Skeletal muscle tissue (tissue), 4 donors: ENCODE data around the gene CTTN. TPM values are rescaled to one million over a fixed set of nuclear protein-coding genes. Genes with fewer than 3 reads are reported as not detected.

Experiments
- H3K27ac ChIP-seq: one replicate; pipeline ENCODE4 v1.7.0; 2013; ENCODE audit warnings: mild to moderate bottlenecking, low read depth, low read length, inconsistent platforms
- H3K27me3 ChIP-seq, 3 donors: one replicate each; pipeline ENCODE4 v1.7.0; 2013; ENCODE audit warnings: low read length in 3 of 3; ENCODE audit not compliant: control insufficient read depth in 3 of 3, insufficient read depth in 3 of 3
- H3K36me3 ChIP-seq, 3 donors: one replicate each; pipeline ENCODE4 v1.7.0; 2013; ENCODE audit warnings: low read length in 3 of 3; ENCODE audit not compliant: control insufficient read depth in 3 of 3, insufficient read depth in 3 of 3
- H3K4me1 ChIP-seq, 3 donors: one replicate each; pipeline ENCODE4 v1.7.0; 2013; ENCODE audit warnings: low read length in 3 of 3, mild to moderate bottlenecking in 3 of 3; ENCODE audit not compliant: control insufficient read depth in 3 of 3, insufficient read depth in 3 of 3
- H3K4me3 ChIP-seq, 3 donors: one replicate each; pipeline ENCODE4 v1.7.0; 2013; ENCODE audit warnings: low read length in 3 of 3
- H3K9ac ChIP-seq, 3 donors: one replicate each; pipeline ENCODE4 v1.7.0; 2013; ENCODE audit warnings: low read length in 3 of 3, mild to moderate bottlenecking in 3 of 3, moderate library complexity in 2 of 3, low read depth in 1 of 3
- H3K9me3 ChIP-seq, 3 donors: one replicate each; pipeline ENCODE4 v1.7.0; 2013; ENCODE audit warnings: low read length in 3 of 3; ENCODE audit not compliant: control insufficient read depth in 3 of 3
- total RNA-seq: library from RNA; depleted of rRNA; stranded (reverse); fragments of >200 nt; gene quantifications from one replicate; pipeline ENCODE4 v1.2.3, GENCODE V29; 2014
- donor health status: Osteomylitis.

CTTN gene
- total RNA-seq, 1 donor from 2014 or later, result 71.5 TPM

DNA sequence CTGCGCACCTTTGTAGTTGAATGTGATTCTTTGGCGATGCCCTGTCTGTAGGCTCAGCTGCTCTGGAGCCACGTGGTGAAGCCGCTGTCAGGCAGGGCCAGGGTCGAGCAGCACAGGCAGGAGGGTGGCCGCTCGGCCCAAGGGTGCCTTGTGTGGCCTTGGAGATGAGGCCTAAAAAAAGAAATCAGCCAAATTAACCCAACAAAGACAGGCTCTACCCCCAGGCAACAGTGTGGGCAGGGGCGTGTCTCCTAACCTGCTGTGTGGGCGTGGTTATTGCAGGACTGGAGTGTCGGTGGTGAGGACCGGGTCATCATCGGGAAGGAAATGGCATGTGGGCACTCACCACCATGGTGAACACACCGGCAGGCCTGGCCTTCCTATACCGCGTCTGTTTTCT, 34.3 kb downstream of the CTTN start:
- Histone ChIP-seq H3K27me3 (no peaks in the 10 kb centered on the region), H3K4me1 (no peaks in the 10 kb centered on the region), H3K4me3 (no peak overlapping the region), H3K36me3 (peaks cover 74 to 85% (median 76%) of the 10 kb centered on the region in 3 donors), H3K9me3 (no peaks in the 10 kb centered on the region), H3K9ac (no peak overlapping the region), H3K27ac (no peak overlapping the region)

DNA sequence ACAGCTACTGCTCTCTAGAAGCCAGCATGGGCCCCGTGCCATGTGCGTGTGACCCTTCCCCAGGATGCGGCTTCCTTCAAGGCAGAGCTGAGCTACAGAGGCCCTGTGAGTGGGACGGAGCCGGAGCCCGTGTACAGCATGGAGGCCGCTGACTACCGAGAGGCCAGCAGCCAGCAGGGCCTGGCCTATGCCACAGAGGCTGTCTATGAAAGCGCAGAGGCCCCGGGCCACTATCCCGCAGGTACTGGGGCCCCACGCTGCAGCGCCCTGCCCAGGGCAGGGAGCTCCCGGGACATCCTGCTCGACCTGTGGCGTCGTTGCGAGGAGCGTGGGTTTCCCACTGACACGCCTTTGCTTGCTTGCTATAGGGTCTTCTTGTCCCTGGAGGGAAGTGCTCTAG, 34.7 kb downstream of the CTTN start:
- Histone ChIP-seq H3K27ac (no peak overlapping the region), H3K9ac (no peak overlapping the region), H3K4me3 (no peak overlapping the region), H3K27me3 (no peaks in the 10 kb centered on the region), H3K9me3 (no peaks in the 10 kb centered on the region), H3K4me1 (no peaks in the 10 kb centered on the region), H3K36me3 (peaks cover 74 to 86% (median 79%) of the 10 kb centered on the region in 3 donors)

GRCh38 chr11:70433526-70433925, 35.2 kb downstream of the CTTN start:
- Histone ChIP-seq H3K4me3 (no peak overlapping the region), H3K36me3 (peaks cover 74 to 87% (median 79%) of the 10 kb centered on the region in 3 donors)

GRCh38 chr11:70433966-70434812, 35.9 kb downstream of the CTTN start:
- Histone ChIP-seq H3K27ac (no peak overlapping the region), H3K9me3 (no peaks in the 10 kb centered on the region), H3K9ac (no peak overlapping the region), H3K4me3 (no peak overlapping the region), H3K36me3 (peaks cover 69 to 81% (median 77%) of the 10 kb centered on the region in 3 donors), H3K27me3 (no peaks in the 10 kb centered on the region), H3K4me1 (no peaks in the 10 kb centered on the region)

More at GRCh38 chr11:70433526-70433925, 35.2 kb downstream of the CTTN start:
- no peaks in the 10 kb centered on the region for H3K9me3 ChIP-seq
- no peak overlapping the region for H3K27ac ChIP-seq
- H3K27me3 ChIP-seq, result no peaks in the 10 kb centered on the region
- no peaks in the 10 kb centered on the region for H3K4me1 ChIP-seq
- H3K9ac ChIP-seq, result no peak overlapping the region

GRCh38 chr11:70434813-70435278, 36.5 kb downstream of the CTTN start:
- Histone ChIP-seq H3K9me3 (no peaks in the 10 kb centered on the region), H3K36me3 (peaks cover 63 to 74% (median 72%) of the 10 kb centered on the region in 3 donors), H3K4me3 (no peak overlapping the region), H3K9ac (no peak overlapping the region), H3K27me3 (no peaks in the 10 kb centered on the region), H3K27ac (no peak overlapping the region), H3K4me1 (no peaks in the 10 kb centered on the region)

GRCh38 chr11:70435361-70435760, 37.0 kb downstream of the CTTN start:
- no peak overlapping the region for H3K27ac ChIP-seq
- peaks cover 58 to 69% (median 67%) of the 10 kb centered on the region in 3 donors for H3K36me3 ChIP-seq
- H3K9ac ChIP-seq, result no peak overlapping the region
- H3K4me3 ChIP-seq, result no peak overlapping the region
- H3K4me1 ChIP-seq, result no peaks in the 10 kb centered on the region
- H3K9me3 ChIP-seq, result no peaks in the 10 kb centered on the region
- H3K27me3 ChIP-seq, result no peaks in the 10 kb centered on the region

DNA sequence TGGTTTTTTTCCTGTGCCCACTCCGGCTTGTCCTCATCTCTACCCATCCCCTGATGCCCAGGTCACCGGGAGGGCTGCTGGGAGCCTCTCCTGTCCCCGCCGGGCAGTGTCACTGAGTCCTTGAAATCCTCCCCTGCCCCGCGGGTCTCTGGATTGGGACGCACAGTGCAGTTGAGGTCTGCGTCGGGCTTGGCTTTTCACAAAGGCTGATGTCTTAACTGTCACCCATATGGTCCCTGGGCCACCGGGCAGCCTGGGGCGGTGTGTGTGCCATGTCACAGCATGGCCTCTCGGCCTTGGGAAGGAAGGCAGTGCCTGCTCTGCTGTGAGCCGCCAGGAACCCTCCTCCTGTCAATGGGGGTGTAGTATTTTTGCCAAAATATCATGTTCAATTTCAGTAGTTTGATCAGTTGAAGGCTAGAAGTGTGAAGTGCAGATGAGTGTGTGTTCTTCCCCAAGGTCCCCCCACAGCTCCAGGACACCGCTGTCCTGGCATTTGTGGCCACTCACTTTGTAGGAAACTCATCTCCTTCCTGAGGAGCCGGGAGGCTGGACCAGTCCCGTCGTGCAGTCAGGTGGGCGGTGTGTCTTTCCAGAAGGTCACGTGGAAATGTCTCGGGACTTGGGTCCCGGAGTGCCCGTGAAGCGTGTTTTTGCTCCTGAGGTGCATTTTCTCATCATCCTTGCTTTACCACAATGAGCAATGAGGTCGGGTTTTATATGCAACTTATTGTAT, 37.6 kb downstream of the CTTN start:
- Histone ChIP-seq H3K4me3 (no peak overlapping the region), H3K4me1 (no peaks in the 10 kb centered on the region), H3K9ac (no peak overlapping the region), H3K27ac (no peak overlapping the region), H3K27me3 (no peaks in the 10 kb centered on the region), H3K9me3 (no peaks in the 10 kb centered on the region), H3K36me3 (peaks cover 52 to 63% (median 61%) of the 10 kb centered on the region in 3 donors)

DNA sequence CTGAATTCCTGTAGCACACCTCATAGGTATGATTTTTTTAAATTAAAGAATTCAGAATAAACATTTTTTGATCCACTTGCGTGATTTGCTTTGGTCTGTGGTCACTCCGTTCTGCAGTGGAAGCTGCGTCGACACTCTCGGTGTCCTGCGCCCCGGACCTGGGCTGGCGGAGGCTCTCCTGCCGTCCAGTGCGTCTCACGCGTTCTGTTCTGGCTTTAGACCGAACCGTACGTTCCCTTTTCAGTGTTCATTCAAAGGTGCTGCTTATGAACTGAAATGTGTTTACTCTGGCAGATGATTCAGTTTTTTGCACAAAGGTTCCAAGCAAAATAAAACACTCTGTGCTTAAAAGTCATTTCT, 38.2 kb downstream of the CTTN start:
- no peak overlapping the region for H3K4me3 ChIP-seq
- peaks cover 47 to 58% (median 56%) of the 10 kb centered on the region in 3 donors for H3K36me3 ChIP-seq
- H3K9me3 ChIP-seq, result no peaks in the 10 kb centered on the region
- no peak overlapping the region for H3K27ac ChIP-seq
- H3K4me1 ChIP-seq, result no peaks in the 10 kb centered on the region
- no peak overlapping the region for H3K9ac ChIP-seq
- H3K27me3 ChIP-seq, result no peaks in the 10 kb centered on the region

- peaks cover 39 to 50% (median 48%) of the 10 kb centered on the region in 3 donors for H3K36me3 ChIP-seq
Observed at GRCh38 chr11:70437111-70437784, 38.9 kb downstream of the CTTN start.

More at GRCh38 chr11:70437111-70437784, 38.9 kb downstream of the CTTN start:
- Histone ChIP-seq H3K4me1 (no peaks in the 10 kb centered on the region), H3K9me3 (no peaks in the 10 kb centered on the region), H3K27me3 (no peaks in the 10 kb centered on the region), H3K9ac (no peak overlapping the region), H3K27ac (no peak overlapping the region), H3K4me3 (no peak overlapping the region)
